ENCODE measurements around the gene B3GAT3. TPM values are rescaled to one million over a fixed set of nuclear protein-coding genes. Genes with fewer than 3 reads are reported as not detected.

The B3GAT3 gene
- total RNA-seq, 1 experiment from 2014 or later = 65.8 TPM

DNA sequence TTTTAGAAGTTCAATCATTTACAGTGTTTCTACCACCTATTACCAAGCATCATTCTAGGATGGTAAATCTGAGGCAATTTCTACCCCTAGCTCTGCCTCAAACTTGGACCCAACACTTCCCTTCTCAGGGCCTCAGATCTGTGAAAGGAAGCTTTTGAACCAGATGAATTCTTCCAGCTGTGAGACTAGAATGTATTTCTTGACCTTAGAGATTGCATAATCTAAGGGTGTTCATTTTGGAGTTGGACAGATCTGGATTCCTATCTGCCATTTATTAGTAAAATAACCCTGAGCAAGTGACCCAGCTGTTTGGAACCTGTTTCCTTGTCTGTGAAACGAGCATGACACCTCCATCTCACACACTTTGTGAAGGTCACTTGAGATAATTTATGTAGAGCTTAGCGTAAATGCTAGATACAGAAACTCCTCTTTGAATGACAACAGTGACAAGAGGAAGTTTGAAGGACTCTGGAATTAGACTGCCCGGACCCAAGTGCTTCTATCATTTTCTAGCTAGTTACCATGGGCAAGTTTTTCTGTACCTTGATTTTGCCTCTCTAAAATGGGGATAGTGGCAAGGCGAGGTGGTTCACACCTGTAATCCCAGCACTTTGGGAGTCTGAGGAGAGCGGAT is 35.1 kb upstream of the B3GAT3 start:
- no peaks in the 10 kb centered on the region for H4K20me1 ChIP-seq (ENCODE audit: low read length)
- H3K27me3 ChIP-seq (ENCODE audit: low read length) = no peaks in the 10 kb centered on the region
- intact Hi-C loops (cut with micrococcal nuclease) = no loop called here
- no peak for DNase-seq
- no peak overlapping the region for H3K4me3 ChIP-seq (ENCODE audit: low read length)
- POLR2A ChIA-PET (ENCODE audit: unreplicated experiment) = interaction anchor here (0.5 to 0.8 kb wide), 2 partner anchors 8 to 143 kb away, joined by 7 to 8 read pairs; partner anchors contain the start of genes C11orf98 and CSKMT
- no peak overlapping the region for H3K27ac ChIP-seq (ENCODE audit: low read length)
- no TSS peak for BruUV-seq (replicated peaks)
- no peak overlapping the region for H2AFZ ChIP-seq (ENCODE audit: low read length)
- no peak overlapping the region for H3K4me2 ChIP-seq (ENCODE audit: low read length)
- H3K9me3 ChIP-seq (ENCODE audit: low read length) = no peaks in the 10 kb centered on the region
- CTCF ChIA-PET = no interaction called here
- no peaks in the 10 kb centered on the region for H3F3A ChIP-seq (ENCODE audit: low read length, unreplicated experiment)
- no peak for ATAC-seq
- H3K9ac ChIP-seq (ENCODE audit: low read length) = no peak overlapping the region
- H3K79me2 ChIP-seq (ENCODE audit: low read length) = peaks cover 12% of the 10 kb centered on the region
- TF ChIP-seq EZH2 (IDR thresholded peaks at IDR 0.05; ENCODE audit: low read length, unreplicated experiment) (no peak), EZH2phosphoT487 (IDR thresholded peaks at IDR 0.05; ENCODE audit: borderline replicate concordance, low read length) (no peak)
- TF ChIP-seq, protein P1, sequence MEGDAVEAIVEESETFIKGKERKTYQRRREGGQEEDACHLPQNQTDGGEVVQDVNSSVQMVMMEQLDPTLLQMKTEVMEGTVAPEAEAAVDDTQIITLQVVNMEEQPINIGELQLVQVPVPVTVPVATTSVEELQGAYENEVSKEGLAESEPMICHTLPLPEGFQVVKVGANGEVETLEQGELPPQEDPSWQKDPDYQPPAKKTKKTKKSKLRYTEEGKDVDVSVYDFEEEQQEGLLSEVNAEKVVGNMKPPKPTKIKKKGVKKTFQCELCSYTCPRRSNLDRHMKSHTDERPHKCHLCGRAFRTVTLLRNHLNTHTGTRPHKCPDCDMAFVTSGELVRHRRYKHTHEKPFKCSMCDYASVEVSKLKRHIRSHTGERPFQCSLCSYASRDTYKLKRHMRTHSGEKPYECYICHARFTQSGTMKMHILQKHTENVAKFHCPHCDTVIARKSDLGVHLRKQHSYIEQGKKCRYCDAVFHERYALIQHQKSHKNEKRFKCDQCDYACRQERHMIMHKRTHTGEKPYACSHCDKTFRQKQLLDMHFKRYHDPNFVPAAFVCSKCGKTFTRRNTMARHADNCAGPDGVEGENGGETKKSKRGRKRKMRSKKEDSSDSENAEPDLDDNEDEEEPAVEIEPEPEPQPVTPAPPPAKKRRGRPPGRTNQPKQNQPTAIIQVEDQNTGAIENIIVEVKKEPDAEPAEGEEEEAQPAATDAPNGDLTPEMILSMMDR (conservative IDR thresholded peaks at IDR 0.05; ENCODE audit: low read depth, low read length) = no peak
- H3K9me2 ChIP-seq (replicated peaks; ENCODE audit: low read length) = no peaks in the 10 kb centered on the region
- peaks cover 6% of the 10 kb centered on the region for H3K4me1 ChIP-seq (ENCODE audit: insufficient read depth, low read length)
- no peaks in the 10 kb centered on the region for H3K36me3 ChIP-seq (ENCODE audit: low read depth, low read length)

DNA sequence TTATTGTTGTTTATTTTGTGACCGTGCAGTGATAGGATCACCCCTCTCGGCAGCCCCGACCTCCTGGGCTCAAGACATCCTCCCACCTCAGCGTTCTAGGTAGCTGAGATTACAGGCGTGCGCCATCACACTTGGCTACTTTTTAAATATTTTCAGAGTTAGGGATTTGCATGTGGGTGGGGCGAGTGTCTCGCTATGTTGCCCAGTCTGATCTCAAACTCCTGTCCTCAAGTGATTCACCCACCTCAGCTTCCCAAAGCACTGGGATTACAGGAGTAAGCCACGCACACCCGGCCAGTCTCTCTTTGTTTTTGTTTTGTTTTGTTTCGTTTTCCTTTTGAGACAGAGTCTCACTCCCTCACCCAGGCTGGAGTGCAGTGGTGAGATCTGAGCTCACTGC is 32.5 kb upstream of the B3GAT3 start:
- ChIA-PET CTCF (no interaction called here), POLR2A (ENCODE audit: unreplicated experiment) (no interaction called here)
- TF ChIP-seq, protein P1 (conservative IDR thresholded peaks at IDR 0.05; ENCODE audit: low read depth, low read length) = no peak
- TF ChIP-seq EZH2phosphoT487 (IDR thresholded peaks at IDR 0.05; ENCODE audit: borderline replicate concordance, low read length) (no peak), EZH2 (IDR thresholded peaks at IDR 0.05; ENCODE audit: low read length, unreplicated experiment) (no peak)
- Histone ChIP-seq H3K79me2 (ENCODE audit: low read length) (peaks cover 26% of the 10 kb centered on the region), H3K27ac (ENCODE audit: low read length) (no peak overlapping the region), H3K4me1 (ENCODE audit: insufficient read depth, low read length) (peaks cover 11% of the 10 kb centered on the region), H2AFZ (ENCODE audit: low read length) (no peak overlapping the region), H3K4me3 (ENCODE audit: low read length) (no peak overlapping the region), H4K20me1 (ENCODE audit: low read length) (no peaks in the 10 kb centered on the region), H3K9me3 (ENCODE audit: low read length) (no peaks in the 10 kb centered on the region), H3K4me2 (ENCODE audit: low read length) (no peak overlapping the region), H3K9ac (ENCODE audit: low read length) (no peak overlapping the region), H3F3A (ENCODE audit: low read length, unreplicated experiment) (no peaks in the 10 kb centered on the region), H3K36me3 (ENCODE audit: low read depth, low read length) (peaks cover 6% of the 10 kb centered on the region; the same call in 1 of the 2 replicates), H3K27me3 (ENCODE audit: low read length) (no peaks in the 10 kb centered on the region), H3K9me2 (replicated peaks; ENCODE audit: low read length) (no peaks in the 10 kb centered on the region)
- DNase-seq = no peak
- no TSS peak for BruUV-seq (replicated peaks)
- no peak for ATAC-seq
- intact Hi-C loops (cut with micrococcal nuclease) = loop anchor here (5.0 kb wide), 1 partner anchor 62 kb away; the partner anchor contains the start of gene TUT1

Data from PC-3 (cell line).